Upper lobe of left lung (tissue), 6 donors: ENCODE measurements around the gene MSRB1. TPM values are rescaled to one million over a fixed set of nuclear protein-coding genes. Genes with fewer than 3 reads are reported as not detected.

ENCODE experiments used
- ATAC-seq, 2 donors: fragments of 200-7000 bp; cut with Tn5 transposase; one replicate each; pipeline ENCODE4 v1.9.1; 2022; ENCODE audit warnings: mild to moderate bottlenecking in 2 of 2, moderate library complexity in 2 of 2; ENCODE audit not compliant: low FRiP score in 2 of 2
- DNase-seq, 2 donors: peaks; one replicate each; pipeline ENCODE4 v3.0.0-alpha.2; 2019 to 2020
- H3K27ac ChIP-seq, 4 donors: fragments of 200-600 bp; sonication (generic); one replicate each; pipeline ENCODE4 v1.5.1; 2016 to 2019
- H3K27me3 ChIP-seq, 4 donors: fragments of 200-600 bp; sonication (generic); one replicate each; pipeline ENCODE4 v1.5.1; 2017 to 2019
- H3K36me3 ChIP-seq, 4 donors: fragments of 200-600 bp; sonication (generic); one replicate each; pipeline ENCODE4 v1.5.1; 2016 to 2019
- H3K4me1 ChIP-seq, 4 donors: fragments of 200-600 bp; sonication (generic); one replicate each; pipeline ENCODE4 v1.5.1; 2018 to 2019
- H3K4me3 ChIP-seq, 4 donors: fragments of 200-600 bp; sonication (generic); one replicate each; pipeline ENCODE4 v1.5.1; 2017 to 2019; ENCODE audit warnings: mild to moderate bottlenecking in 2 of 4, moderate library complexity in 1 of 4
- H3K9me3 ChIP-seq, 4 donors: fragments of 200-600 bp; sonication (generic); one replicate each; pipeline ENCODE4 v1.5.1; 2018 to 2019
- CTCF ChIP-seq, 6 experiments: fragments of 450-650 bp in 4 of 6; fragments of 200-600 bp in 2 of 6; sonication (generic) in 2 of 6; IDR thresholded peaks; one replicate each; pipeline ENCODE4 v1.5.1; 2016 to 2019; ENCODE audit warnings: antibody characterized with exemption in 6 of 6
- EP300 ChIP-seq, 4 donors: sonication (generic); formaldehyde crosslinking; IDR thresholded peaks; one replicate each; pipeline ENCODE4 v1.5.1; 2017; ENCODE audit warnings: antibody characterized with exemption in 4 of 4, control low read depth in 2 of 4
- POLR2A ChIP-seq, 4 donors: fragments of 450-650 bp; IDR thresholded peaks; one replicate each; pipeline ENCODE4 v1.5.1; 2016 to 2017; ENCODE audit warnings: antibody characterized with exemption in 4 of 4, mild to moderate bottlenecking in 2 of 4
- POLR2AphosphoS5 ChIP-seq, 2 donors: sonication (generic); formaldehyde crosslinking; IDR thresholded peaks; one replicate each; pipeline ENCODE4 v1.5.1; 2017; ENCODE audit warnings: antibody characterized with exemption in 2 of 2
- WGBS, 2 donors: methylation state at CpG; one replicate each; pipeline ENCODE4 v1.1.5; 2017 to 2018; 5-methylcytosine and 5-hydroxymethylcytosine counted together
- total RNA-seq, 6 donors: library from RNA; depleted of rRNA in 4 of 6; stranded (reverse); fragments of >200 nt in 4 of 6; gene quantifications; one replicate each; pipeline versions ENCODE4 v1.1.0 to v1.2.1, GENCODE V29; 2016 to 2021
- donor health status: DM: no; HTN: no; CAD: no; lungs with moderate emphysema.
- donor health status: DM: no; HTN: yes; CAD: no; lungs with severe emphysema.

Gene MSRB1
- total RNA-seq, 6 donors from 2014 or later, result 18.2 to 45.3 (median 31.9) TPM

- no peaks in the 10 kb centered on the region for H3K9me3 ChIP-seq
- peaks cover 0 to 26% (median 15%) of the 10 kb centered on the region in 4 donors for H3K27me3 ChIP-seq
- H3K36me3 ChIP-seq, result peaks cover 0 to 18% (median 16%) of the 10 kb centered on the region in 4 donors
- ATAC-seq, result no peak
- no peak overlapping the region for H3K4me3 ChIP-seq
- peaks cover 27 to 51% (median 31%) of the 10 kb centered on the region in 4 donors for H3K4me1 ChIP-seq
- 94% methylated on average over 8 to 14 of the region's 14 CpGs for WGBS, 2 donors
- H3K27ac ChIP-seq, result no peak overlapping the region
- peak in 1 of 2 donors; percentile 53 for DNase-seq
- TF ChIP-seq POLR2AphosphoS5 (IDR thresholded peaks at IDR 0.05) (no peak), CTCF (IDR thresholded peaks at IDR 0.05) (no peak), EP300 (IDR thresholded peaks at IDR 0.05) (no peak), POLR2A (IDR thresholded peaks at IDR 0.05) (no peak)
Measured at GRCh38 chr16:1985466-1986150, 42.6 kb upstream of the MSRB1 start.

- DNase-seq, result no peak
Measured at GRCh38 chr16:1984347-1985225, 41.6 kb upstream of the MSRB1 start.

GRCh38 chr16:1983544-1984346 is 40.7 kb upstream of the MSRB1 start, which contains the start of gene GFER:
GFER (plus strand) TSS chr16:1984193; CDS start chr16:1984219, 26 bp downstream.
- H3K4me3 ChIP-seq, result peak within 1 kb of the TSS; percentile 84 to 96 (median 88)
- H3K36me3 ChIP-seq, result peaks cover 0 to 22% (median 17%) of the 10 kb centered on the region in 4 donors
- peak; percentile 92 to 98 for DNase-seq
- peak in 1 of 2 donors; percentile 70 for TF ChIP-seq POLR2AphosphoS5 (IDR thresholded peaks at IDR 0.05)
- peak in 5 of 6 experiments; percentile 21 to 60 (median 53) for TF ChIP-seq CTCF (IDR thresholded peaks at IDR 0.05)
- peak in 2 of 4 donors; percentile 65 to 79 for TF ChIP-seq POLR2A (IDR thresholded peaks at IDR 0.05)
- TF ChIP-seq EP300 (IDR thresholded peaks at IDR 0.05), result no peak
- peaks cover 0 to 24% (median 10%) of the 10 kb centered on the region in 4 donors for H3K27me3 ChIP-seq
- peak; percentile 91 to 97 for ATAC-seq
- H3K27ac ChIP-seq, result peak within 1 kb of the TSS; percentile 80 to 88 (median 86)
- peaks cover 15 to 51% (median 27%) of the 10 kb centered on the region in 4 donors for H3K4me1 ChIP-seq
- 2% methylated on average over 30 of the region's 109 CpGs; no CpG with 5 or more reads in 1 of the 2 donors for WGBS, 2 donors
- H3K9me3 ChIP-seq, result no peaks in the 10 kb centered on the region

More at GRCh38 chr16:1984347-1985225, 41.6 kb upstream of the MSRB1 start:
- Histone ChIP-seq H3K4me1 (peaks cover 17 to 51% (median 29%) of the 10 kb centered on the region in 4 donors), H3K36me3 (peaks cover 0 to 18% (median 16%) of the 10 kb centered on the region in 4 donors), H3K9me3 (no peaks in the 10 kb centered on the region), H3K27ac (peak overlapping the region; percentile 80 to 88 (median 86)), H3K4me3 (peak overlapping the region; percentile 84 to 96 (median 88)), H3K27me3 (peaks cover 0 to 26% (median 16%) of the 10 kb centered on the region in 4 donors)
- TF ChIP-seq CTCF (IDR thresholded peaks at IDR 0.05) (no peak), EP300 (IDR thresholded peaks at IDR 0.05) (no peak), POLR2A (IDR thresholded peaks at IDR 0.05) (no peak), POLR2AphosphoS5 (IDR thresholded peaks at IDR 0.05) (no peak)
- WGBS, 2 donors, result 17 to 37% methylated on average over 17 to 39 of the region's 58 CpGs
- peak in 1 of 2 donors; percentile 3 for ATAC-seq

GRCh38 chr16:1982991-1983543 is 40.1 kb upstream of the MSRB1 start:
- Histone ChIP-seq H3K36me3 (peaks cover 0 to 28% (median 23%) of the 10 kb centered on the region in 4 donors), H3K4me3 (peak overlapping the region in 3 of 4 donors; percentile 84 to 96 (median 88)), H3K27ac (peak overlapping the region; percentile 80 to 88 (median 86)), H3K4me1 (peaks cover 15 to 57% (median 28%) of the 10 kb centered on the region in 4 donors), H3K27me3 (peaks cover 0 to 24% (median 10%) of the 10 kb centered on the region in 4 donors), H3K9me3 (no peaks in the 10 kb centered on the region)
- no peak for DNase-seq
- no peak for ATAC-seq
- TF ChIP-seq CTCF (IDR thresholded peaks at IDR 0.05), result no peak
- no peak for TF ChIP-seq POLR2A (IDR thresholded peaks at IDR 0.05)
- no peak for TF ChIP-seq POLR2AphosphoS5 (IDR thresholded peaks at IDR 0.05)
- TF ChIP-seq EP300 (IDR thresholded peaks at IDR 0.05), result no peak
- 25 to 26% methylated on average over 19 of the region's 19 CpGs for WGBS, 2 donors
